Stimulated activated CD4-positive, alpha-beta T cell treated with anti-CD3 and anti-CD28 coated beads, Interleukin-4, amount 100 ng/mL, for 48 hours (primary cell): Measurements from ENCODE around the gene LCOR.

Experiments
- DNase-seq, 2 donors: peaks; one replicate each; pipeline ENCODE4 v3.0.0-alpha.2; 2020; ENCODE audit warnings: low read depth in 2 of 2

LCOR gene

GRCh38 chr10:96987141-96987841 is 155.2 kb downstream of the LCOR start:
- no peak for DNase-seq

- no peak for DNase-seq
These were observed 155.7 kb downstream of the LCOR start for GRCh38 chr10:96987842-96988175.

- DNase-seq = no peak
These were observed 156.3 kb downstream of the LCOR start for GRCh38 chr10:96988426-96988825.

GRCh38 chr10:96991313-96991841 is 159.3 kb downstream of the LCOR start:
- DNase-seq = no peak

- DNase-seq = no peak
These were observed 160.6 kb downstream of the LCOR start for GRCh38 chr10:96992721-96993120.

- no peak for DNase-seq
These were observed 163.8 kb downstream of the LCOR start for GRCh38 chr10:96995851-96996250.

- no peak for DNase-seq
These were observed 164.3 kb downstream of the LCOR start for GRCh38 chr10:96996275-96996965.

GRCh38 chr10:96998329-96998888 is 166.3 kb downstream of the LCOR start:
- no peak for DNase-seq

- no peak for DNase-seq
These were observed 167.2 kb downstream of the LCOR start for GRCh38 chr10:96999337-96999736.

GRCh38 chr10:96999987-97000386 is 167.9 kb downstream of the LCOR start:
- DNase-seq = no peak

- no peak for DNase-seq
These were observed 168.5 kb downstream of the LCOR start for GRCh38 chr10:97000487-97001182.

- no peak for DNase-seq
These were observed 169.3 kb downstream of the LCOR start for GRCh38 chr10:97001183-97001991.

GRCh38 chr10:97002670-97003069 is 170.6 kb downstream of the LCOR start:
- DNase-seq = no peak

GRCh38 chr10:97003151-97003803 is 171.2 kb downstream of the LCOR start:
- DNase-seq = no peak

GRCh38 chr10:97003804-97004201 is 171.7 kb downstream of the LCOR start:
- no peak for DNase-seq

- DNase-seq = no peak
These were observed 172.5 kb downstream of the LCOR start for GRCh38 chr10:97004591-97004990.

GRCh38 chr10:97005349-97005748 is 173.3 kb downstream of the LCOR start:
- DNase-seq = no peak

- DNase-seq = no peak
These were observed 174.3 kb downstream of the LCOR start for GRCh38 chr10:97006364-97006763.

GRCh38 chr10:97007417-97007816 is 175.3 kb downstream of the LCOR start:
- no peak for DNase-seq

- no peak for DNase-seq
These were observed 178.7 kb downstream of the LCOR start for GRCh38 chr10:97010695-97011206.

GRCh38 chr10:97011397-97011796 is 179.3 kb downstream of the LCOR start:
- no peak for DNase-seq
